Endothelial cell of umbilical vein (primary cell): ENCODE measurements around the gene MSL1. TPM values are rescaled to one million over a fixed set of nuclear protein-coding genes. Genes with fewer than 3 reads are reported as not detected.

Experiments used
- BruUV-seq: library from RNA; stranded (reverse); fragments of 400-500 nt; replicated peaks from 2 replicates; lab custom pipeline; 2021; lab: Mats Ljungman, UMichigan
- CTCF ChIA-PET: fragments of 300-600, 350-600 bp; sonication (Branson Sonifier 250); formaldehyde crosslinking; loops from one replicate; lab custom pipeline; 2021; ENCODE audit warnings: antibody characterized with exemption, inconsistent platforms; lab: Charles Lee
- POLR2A ChIA-PET: fragments of 300-600, 350-600 bp; sonication (Branson Sonifier 250); formaldehyde crosslinking; loops from one replicate; lab custom pipeline; 2021; ENCODE audit warnings: antibody characterized with exemption, inconsistent platforms; lab: Charles Lee
- DNase-seq: peaks from one replicate; pipeline ENCODE4 v3.0.0-alpha.2; 2011; ENCODE audit warnings: low read depth, low spot score
- FAIRE-seq: peaks from 2 replicates; lab custom pipeline; 2011; peaks lifted over from hg19 to GRCh38; lab: Jason Lieb, UNC
- H2AFZ ChIP-seq: 2 replicates; pipeline ENCODE4 v1.6.0; 2012; ENCODE audit warnings: low read depth, low read length, control low read depth, inconsistent platforms
- H3K27ac ChIP-seq: 2 replicates; pipeline ENCODE4 v1.5.1; 2011; ENCODE audit warnings: low read depth, mild to moderate bottlenecking, control low read depth, low read length, moderate library complexity; ENCODE audit not compliant: insufficient read depth
- H3K27me3 ChIP-seq, 2 experiments: 2 replicates each; pipeline versions ENCODE4 v1.6.0 to v1.6.1; 2011; ENCODE audit warnings: low read length in 2 of 2, mixed read lengths in 1 of 2; ENCODE audit not compliant: control insufficient read depth in 2 of 2, insufficient read depth in 2 of 2
- H3K36me3 ChIP-seq, 2 experiments: 2 replicates in 1 of 2; 3 replicates in 1 of 2; pipeline ENCODE4 v1.5.1; 2011; ENCODE audit warnings: low read length in 2 of 2, mild to moderate bottlenecking in 1 of 2, moderate library complexity in 1 of 2; ENCODE audit not compliant: control insufficient read depth in 2 of 2, insufficient read depth in 2 of 2; ENCODE audit errors: extremely low read depth in 1 of 2
- H3K4me1 ChIP-seq: 3 replicates; pipeline ENCODE4 v1.5.1; 2011; ENCODE audit warnings: mild to moderate bottlenecking, low read length; ENCODE audit not compliant: control insufficient read depth, insufficient read depth; ENCODE audit errors: extremely low read depth
- H3K4me2 ChIP-seq: 2 replicates; pipeline ENCODE4 v1.6.1; 2011; ENCODE audit warnings: low read length, control low read depth, mixed read lengths; ENCODE audit not compliant: insufficient read depth
- H3K4me3 ChIP-seq, 3 experiments: fragments of 200-600 bp in 1 of 3; sonication (generic), shearing (Covaris generic) in 1 of 3; replicated peaks in 1 of 3; 2 replicates each; pipeline ENCODE4 v1.5.1; 2011 to 2016; ENCODE audit warnings: control low read depth in 3 of 3, low read length in 3 of 3, mild to moderate bottlenecking in 2 of 3, inconsistent platforms in 1 of 3, low read depth in 1 of 3, moderate library complexity in 1 of 3; ENCODE audit not compliant: insufficient read depth in 1 of 3
- H3K79me2 ChIP-seq: 2 replicates; pipeline ENCODE4 v1.6.0; 2012; ENCODE audit warnings: low read length, inconsistent platforms; ENCODE audit not compliant: control insufficient read depth, insufficient read depth
- H3K9ac ChIP-seq: replicated peaks from 2 replicates; pipeline ENCODE3; 2011; ENCODE audit warnings: low read length, control low read depth; ENCODE audit not compliant: insufficient read depth; ENCODE audit errors: extremely low read depth
- H3K9me1 ChIP-seq: replicated peaks from 3 replicates; pipeline ENCODE4 v1.6.0; 2011; ENCODE audit warnings: mild to moderate bottlenecking, low read length; ENCODE audit not compliant: control insufficient read depth, insufficient read depth; ENCODE audit errors: extremely low read depth
- H3K9me3 ChIP-seq: replicated peaks from 2 replicates; pipeline ENCODE4 v1.5.1; 2012; ENCODE audit warnings: low read length, inconsistent platforms; ENCODE audit not compliant: control insufficient read depth, insufficient read depth
- H4K20me1 ChIP-seq: replicated peaks from 2 replicates; pipeline ENCODE3; 2011; ENCODE audit warnings: mild to moderate bottlenecking, low read length; ENCODE audit not compliant: control insufficient read depth, insufficient read depth; ENCODE audit errors: extremely low read depth
- EZH2 ChIP-seq: IDR thresholded peaks from 2 replicates; pipeline ENCODE4 v1.6.1; 2012; ENCODE audit warnings: borderline replicate concordance, low read depth, mild to moderate bottlenecking, moderate library complexity, low read length, inconsistent platforms; ENCODE audit not compliant: severe bottlenecking
- MYC ChIP-seq: IDR thresholded peaks from one replicate; pipeline ENCODE4 v1.6.1; 2011; ENCODE audit warnings: mild to moderate bottlenecking, low read depth, low read length
- POLR2A ChIP-seq: IDR thresholded peaks from 2 replicates; pipeline ENCODE4 v1.6.1; 2012; ENCODE audit warnings: low read depth, mild to moderate bottlenecking, control low read depth, low read length
- POLR2AphosphoS5 ChIP-seq: IDR thresholded peaks from 2 replicates; pipeline ENCODE4 v1.6.1; 2012; ENCODE audit warnings: low read depth, mild to moderate bottlenecking, control low read depth, low read length, moderate library complexity; ENCODE audit not compliant: insufficient read depth
- dilution Hi-C: fragments of 300-500 bp; cut with MboI; formaldehyde crosslinking; loops from one replicate; pipeline ENCODE4 v1.15.0; 2019; ENCODE audit warnings: low sequenced_read_pairs; ENCODE audit not compliant: extremely low pct_ligation_motif_present
- intact Hi-C: fragments of 100-400 bp; cut with micrococcal nuclease; formaldehyde crosslinking; loops from one replicate; pipeline ENCODE4 v1.10.0; 2022
- polyA plus RNA-seq, 4 experiments: library from polyadenylated mRNA; depleted of rRNA in 3 of 4; stranded (reverse) in 3 of 4; unstranded in 1 of 4; fragments of >200 nt; gene quantifications; 2 replicates each; pipeline versions ENCODE4 v1.2.1 to v1.2.3, GENCODE V29; 2011 to 2012; ENCODE audit warnings: missing spikeins in 1 of 4
- total RNA-seq: library from RNA; stranded (reverse); gene quantifications from 2 replicates; pipeline ENCODE4 v1.2.3, GENCODE V29; 2021
- TF ChIP-seq, protein P1 (sequence below), 2 donors: IDR thresholded peaks; 1 replicate in 1 of 2; 2 replicates in 1 of 2; pipeline ENCODE4 v1.5.1; 2011; ENCODE audit warnings: low read length in 2 of 2, mild to moderate bottlenecking in 2 of 2, moderate library complexity in 2 of 2, control low read depth in 1 of 2, inconsistent platforms in 1 of 2, low read depth in 1 of 2; ENCODE audit not compliant: insufficient read depth in 1 of 2; ENCODE audit errors: extremely low read depth in 1 of 2

MSL1 gene
- total and polyA plus RNA-seq, 2 donors (not counting 3 experiments of a cell fraction or from before 2014, with no cell fraction given), result 30.9 to 95.0 TPM

DNA sequence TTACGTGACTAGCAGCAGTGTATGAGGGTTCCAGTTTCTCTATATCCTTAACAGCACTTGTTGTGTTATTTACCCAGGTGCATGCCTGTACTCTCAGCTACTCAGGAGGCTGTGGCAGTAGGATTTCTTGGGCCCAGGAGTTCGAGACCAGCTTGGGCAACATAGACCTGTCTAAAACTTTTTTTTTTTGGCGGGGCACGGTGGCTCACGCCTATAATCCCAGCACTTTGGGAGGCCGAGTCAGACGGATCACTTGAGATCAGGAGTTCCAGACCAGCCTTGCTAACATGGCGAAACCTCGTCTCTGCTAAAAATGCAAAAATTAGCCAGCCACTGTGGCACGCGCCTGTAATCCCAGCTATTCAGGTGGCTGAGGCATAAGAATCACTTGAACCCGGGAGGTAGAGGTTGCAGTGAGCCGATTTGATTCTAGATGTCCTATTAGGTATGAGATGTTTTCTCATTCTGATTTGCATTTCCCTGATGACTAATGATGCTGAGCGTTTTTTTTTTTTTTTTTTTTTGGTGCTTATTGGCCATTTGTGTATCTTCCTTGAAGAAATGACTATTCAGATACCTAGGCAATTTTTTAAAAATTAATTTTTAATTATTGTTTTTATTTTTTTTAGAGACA is 31.9 kb downstream of the MSL1 start:
- no TSS peak for BruUV-seq

More for the DNA sequence above, 31.9 kb downstream of the MSL1 start:
- no peak overlapping the region for H3K4me3 ChIP-seq
- no peak overlapping the region for H3K4me2 ChIP-seq
- H2AFZ ChIP-seq, result no peak overlapping the region
- no peaks in the 10 kb centered on the region for H3K4me1 ChIP-seq
- no peaks in the 10 kb centered on the region for H3K9me1 ChIP-seq
- no peak for FAIRE-seq
- H3K36me3 ChIP-seq, result peaks cover 10 to 20% of the 10 kb centered on the region in 2 experiments
- TF ChIP-seq MYC, result no peak
- TF ChIP-seq POLR2AphosphoS5, result no peak
- TF ChIP-seq POLR2A, result no peak
- no peak for TF ChIP-seq EZH2
- TF ChIP-seq, protein P1, sequence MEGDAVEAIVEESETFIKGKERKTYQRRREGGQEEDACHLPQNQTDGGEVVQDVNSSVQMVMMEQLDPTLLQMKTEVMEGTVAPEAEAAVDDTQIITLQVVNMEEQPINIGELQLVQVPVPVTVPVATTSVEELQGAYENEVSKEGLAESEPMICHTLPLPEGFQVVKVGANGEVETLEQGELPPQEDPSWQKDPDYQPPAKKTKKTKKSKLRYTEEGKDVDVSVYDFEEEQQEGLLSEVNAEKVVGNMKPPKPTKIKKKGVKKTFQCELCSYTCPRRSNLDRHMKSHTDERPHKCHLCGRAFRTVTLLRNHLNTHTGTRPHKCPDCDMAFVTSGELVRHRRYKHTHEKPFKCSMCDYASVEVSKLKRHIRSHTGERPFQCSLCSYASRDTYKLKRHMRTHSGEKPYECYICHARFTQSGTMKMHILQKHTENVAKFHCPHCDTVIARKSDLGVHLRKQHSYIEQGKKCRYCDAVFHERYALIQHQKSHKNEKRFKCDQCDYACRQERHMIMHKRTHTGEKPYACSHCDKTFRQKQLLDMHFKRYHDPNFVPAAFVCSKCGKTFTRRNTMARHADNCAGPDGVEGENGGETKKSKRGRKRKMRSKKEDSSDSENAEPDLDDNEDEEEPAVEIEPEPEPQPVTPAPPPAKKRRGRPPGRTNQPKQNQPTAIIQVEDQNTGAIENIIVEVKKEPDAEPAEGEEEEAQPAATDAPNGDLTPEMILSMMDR (IDR thresholded peaks at IDR 0.05; ENCODE audit: extremely low read depth in 1 of 2, insufficient read depth in 1 of 2, low read depth in 1 of 2, low read length in 2 of 2), result no peak
- dilution Hi-C loops, result no loop called here
- H3K79me2 ChIP-seq, result peaks cover 67% of the 10 kb centered on the region
- no peak for DNase-seq
- intact Hi-C loops, result no loop called here
- H4K20me1 ChIP-seq, result no peaks in the 10 kb centered on the region
- no peak overlapping the region for H3K9ac ChIP-seq
- CTCF ChIA-PET, result no interaction called here
- no peak overlapping the region for H3K27ac ChIP-seq
- POLR2A ChIA-PET, result no interaction called here
- H3K9me3 ChIP-seq, result no peaks in the 10 kb centered on the region
- no peaks in the 10 kb centered on the region for H3K27me3 ChIP-seq
